NCI-H2227 treated with DMSO at 0.1 percent for 48 hours (cell line): ENCODE measurements around the gene NTNG2.

Experiments
- DNase-seq: peaks from one replicate; lab custom pipeline; 2025; lab: John Stamatoyannopoulos, UW

Gene NTNG2

GRCh38 chr9:132236662-132237311 lies 74.9 kb downstream of the NTNG2 start:
- no peak for DNase-seq

- DNase-seq, result no peak
Measured at GRCh38 chr9:132237481-132237880, 75.6 kb downstream of the NTNG2 start.

GRCh38 chr9:132238026-132238972 lies 76.4 kb downstream of the NTNG2 start:
- no peak for DNase-seq

GRCh38 chr9:132238992-132239391 lies 77.1 kb downstream of the NTNG2 start:
- no peak for DNase-seq

- DNase-seq, result no peak
Measured at GRCh38 chr9:132239518-132239917, 77.7 kb downstream of the NTNG2 start.

- DNase-seq, result no peak
Measured at GRCh38 chr9:132239999-132240840, 78.4 kb downstream of the NTNG2 start.

- DNase-seq, result peak; percentile 63
Measured at GRCh38 chr9:132240841-132241482, 79.1 kb downstream of the NTNG2 start.

GRCh38 chr9:132241483-132241839 lies 79.6 kb downstream of the NTNG2 start:
- no peak for DNase-seq

- no peak for DNase-seq
Measured at GRCh38 chr9:132241840-132242620, 80.2 kb downstream of the NTNG2 start.

GRCh38 chr9:132242621-132243155 lies 80.8 kb downstream of the NTNG2 start:
- DNase-seq, result no peak

- DNase-seq, result no peak
Measured at GRCh38 chr9:132243156-132244074, 81.6 kb downstream of the NTNG2 start.

GRCh38 chr9:132244582-132245455 lies 83.0 kb downstream of the NTNG2 start:
- no peak for DNase-seq

GRCh38 chr9:132245465-132245864 lies 83.6 kb downstream of the NTNG2 start:
- DNase-seq, result no peak

- DNase-seq, result no peak
Measured at GRCh38 chr9:132247942-132248341, 86.1 kb downstream of the NTNG2 start.

GRCh38 chr9:132249123-132249522 lies 87.3 kb downstream of the NTNG2 start:
- DNase-seq, result no peak

- no peak for DNase-seq
Measured at GRCh38 chr9:132249690-132250089, 87.8 kb downstream of the NTNG2 start.

- no peak for DNase-seq
Measured at GRCh38 chr9:132250324-132251262, 88.7 kb downstream of the NTNG2 start.

- DNase-seq, result no peak
Measured at GRCh38 chr9:132260846-132261245, 99.0 kb downstream of the NTNG2 start.
